HG03039 (cell line): ENCODE results near the gene UBE2N.

Source experiments
- ATAC-seq: cut with Tn5 transposase; IDR thresholded peaks from one replicate; pipeline ENCODE4 v1.9.1; 2021; ENCODE audit warnings: mild to moderate bottlenecking, moderate library complexity; ENCODE audit not compliant: unreplicated experiment

Gene UBE2N, protein sequence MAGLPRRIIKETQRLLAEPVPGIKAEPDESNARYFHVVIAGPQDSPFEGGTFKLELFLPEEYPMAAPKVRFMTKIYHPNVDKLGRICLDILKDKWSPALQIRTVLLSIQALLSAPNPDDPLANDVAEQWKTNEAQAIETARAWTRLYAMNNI

GRCh38 chr12:93441617-93442410 is at the start of gene UBE2N:
TSS of gene UBE2N (minus strand) at chr12:93441947. CDS start at chr12:93441884, 63 bp downstream.
- ATAC-seq = peak; percentile 72

- ATAC-seq = no peak
Measured at GRCh38 chr12:93484315-93484981, 42.7 kb upstream of the UBE2N start.

DNA sequence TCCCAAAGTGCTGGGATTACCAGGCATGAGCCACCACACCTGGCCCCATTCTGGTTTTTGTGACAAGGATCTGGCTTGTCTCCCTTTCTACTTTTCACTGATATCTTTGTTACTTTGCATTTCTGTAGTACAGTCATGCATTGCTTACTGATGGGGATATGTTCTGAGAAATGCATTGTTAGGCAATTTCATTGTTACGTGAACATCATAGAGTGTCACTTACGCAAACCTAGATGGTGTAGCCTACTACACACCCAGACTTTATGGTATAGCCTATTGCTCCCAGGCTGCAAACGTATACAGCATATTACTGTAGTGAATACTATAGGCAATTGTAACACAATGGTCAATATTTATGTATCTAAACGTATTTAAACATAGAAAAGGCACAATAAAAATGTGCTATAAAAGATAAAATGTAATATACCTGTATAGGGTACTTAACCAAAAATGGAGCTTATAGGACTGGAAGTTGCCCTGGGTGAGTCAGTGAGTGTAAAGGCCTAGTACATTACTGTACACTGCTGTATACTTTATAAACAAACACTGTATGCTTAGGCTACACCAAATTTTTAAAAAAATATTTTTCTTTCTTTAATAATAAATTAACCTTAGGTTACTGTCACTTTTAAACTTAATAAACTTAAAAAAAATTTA is 41.5 kb upstream of the UBE2N start:
- no peak for ATAC-seq

DNA sequence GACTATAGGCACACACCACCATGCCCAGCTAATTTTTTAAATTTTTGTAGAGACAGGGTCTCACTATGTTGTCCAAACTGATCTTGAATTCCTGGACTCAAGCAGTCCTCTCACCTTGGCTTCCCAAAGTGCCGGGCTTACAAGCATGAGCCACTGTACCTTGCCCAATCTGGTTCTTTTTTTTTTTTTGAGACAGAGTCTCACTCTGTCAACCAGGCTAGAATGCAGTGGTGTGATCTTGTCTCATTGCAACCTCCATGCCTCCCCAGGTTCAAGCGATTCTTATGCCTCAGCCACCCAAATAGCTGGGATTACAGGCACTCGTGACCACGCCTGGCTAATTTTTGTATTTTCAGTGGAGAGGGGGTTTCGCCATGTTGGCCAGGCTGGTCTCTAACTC is 41.0 kb upstream of the UBE2N start:
- ATAC-seq = no peak

DNA sequence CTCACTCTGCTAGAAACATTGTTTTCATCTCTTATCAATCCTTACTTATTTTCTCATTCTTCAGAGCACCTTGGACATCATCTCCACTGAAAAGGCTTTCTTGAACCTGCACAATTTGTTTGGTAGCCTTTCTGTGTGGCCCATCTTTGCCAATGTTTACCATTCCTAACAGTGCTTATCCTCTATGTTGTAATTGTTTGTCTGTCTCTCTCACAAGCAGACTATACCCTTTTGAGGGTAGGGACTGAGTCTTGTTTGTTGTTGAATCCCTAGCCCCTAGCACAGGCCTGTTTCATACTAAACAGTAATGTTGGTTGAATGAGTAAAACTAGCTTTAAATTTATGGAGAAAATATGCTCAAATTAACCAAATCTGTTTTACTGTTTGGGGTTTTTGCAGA is 34.8 kb upstream of the UBE2N start:
- ATAC-seq = no peak

DNA sequence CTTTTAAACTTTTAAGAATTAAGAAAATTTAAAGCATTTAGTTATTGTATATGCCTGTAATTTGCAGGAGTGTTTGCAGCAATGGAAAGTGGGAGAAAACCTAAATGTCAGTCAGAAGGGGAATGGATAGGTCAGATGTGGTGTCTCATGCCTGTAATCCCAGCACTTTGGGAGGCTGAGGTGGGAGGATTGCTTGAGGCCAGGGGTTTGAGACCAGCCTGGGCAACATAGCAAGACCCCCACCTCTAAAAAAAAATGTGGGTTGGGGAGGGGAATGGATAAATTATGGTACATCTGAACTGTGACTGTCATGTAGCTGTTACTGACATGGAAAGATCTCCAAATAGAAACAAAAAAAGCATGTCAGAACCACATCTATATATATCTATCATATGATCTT is 27.6 kb upstream of the UBE2N start:
- ATAC-seq = no peak

DNA sequence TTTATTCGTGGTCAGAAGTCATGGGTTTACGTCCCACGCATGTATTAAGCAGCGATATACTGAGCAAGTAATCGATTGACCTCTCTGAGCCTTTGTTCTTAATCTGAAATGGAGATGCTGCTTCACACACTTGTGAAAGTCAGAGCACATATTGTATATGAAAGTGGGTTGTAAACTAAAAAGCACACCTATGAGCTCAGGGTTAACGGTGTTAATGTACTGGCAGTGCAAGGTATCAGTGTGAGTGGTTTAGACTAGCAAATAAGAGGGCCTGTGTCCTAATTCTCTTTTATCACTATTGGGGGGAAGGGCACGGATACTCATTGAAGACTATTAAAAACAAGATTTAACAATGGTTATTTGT is 26.2 kb upstream of the UBE2N start:
- peak; percentile 2 for ATAC-seq

DNA sequence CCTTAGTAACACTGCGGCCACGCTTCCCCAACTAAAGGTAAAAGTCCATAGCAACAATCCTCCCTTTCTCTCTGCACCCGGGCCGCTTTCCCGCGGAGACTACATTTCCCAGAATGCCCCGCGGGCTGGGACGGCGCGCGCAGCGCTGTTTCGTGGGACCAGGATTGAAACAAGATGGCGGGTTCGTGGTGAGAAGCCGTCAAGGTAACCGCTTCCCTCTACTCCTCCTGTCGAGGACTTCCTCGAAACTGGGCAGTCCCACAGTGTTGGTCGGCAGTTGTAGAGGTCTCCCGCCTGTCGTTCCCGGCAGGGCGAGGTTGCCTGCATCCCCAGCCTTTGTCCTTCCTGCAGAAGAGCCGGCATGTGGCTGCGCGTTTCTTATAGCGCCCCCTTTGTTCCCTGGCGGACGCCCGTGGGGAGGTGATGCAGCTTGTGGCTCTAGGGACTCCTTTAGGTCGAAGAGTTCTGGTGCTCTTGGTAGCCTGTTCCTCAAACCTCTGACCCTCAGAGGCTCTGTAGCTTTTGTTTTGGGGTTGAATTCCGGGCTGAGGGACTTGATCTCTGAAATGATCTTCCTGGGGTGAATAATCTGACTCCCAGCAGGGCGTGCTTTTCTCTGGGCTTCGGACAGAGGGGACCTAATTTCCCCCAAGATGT is 25.7 kb upstream of the UBE2N start, which contains the start of gene MRPL42:
Gene MRPL42 (plus strand): TSS at position 164 of the 657 bp plus-strand sequence. CDS start 1,772 bp downstream, outside the sequence.
- ATAC-seq = peak; percentile 88

DNA sequence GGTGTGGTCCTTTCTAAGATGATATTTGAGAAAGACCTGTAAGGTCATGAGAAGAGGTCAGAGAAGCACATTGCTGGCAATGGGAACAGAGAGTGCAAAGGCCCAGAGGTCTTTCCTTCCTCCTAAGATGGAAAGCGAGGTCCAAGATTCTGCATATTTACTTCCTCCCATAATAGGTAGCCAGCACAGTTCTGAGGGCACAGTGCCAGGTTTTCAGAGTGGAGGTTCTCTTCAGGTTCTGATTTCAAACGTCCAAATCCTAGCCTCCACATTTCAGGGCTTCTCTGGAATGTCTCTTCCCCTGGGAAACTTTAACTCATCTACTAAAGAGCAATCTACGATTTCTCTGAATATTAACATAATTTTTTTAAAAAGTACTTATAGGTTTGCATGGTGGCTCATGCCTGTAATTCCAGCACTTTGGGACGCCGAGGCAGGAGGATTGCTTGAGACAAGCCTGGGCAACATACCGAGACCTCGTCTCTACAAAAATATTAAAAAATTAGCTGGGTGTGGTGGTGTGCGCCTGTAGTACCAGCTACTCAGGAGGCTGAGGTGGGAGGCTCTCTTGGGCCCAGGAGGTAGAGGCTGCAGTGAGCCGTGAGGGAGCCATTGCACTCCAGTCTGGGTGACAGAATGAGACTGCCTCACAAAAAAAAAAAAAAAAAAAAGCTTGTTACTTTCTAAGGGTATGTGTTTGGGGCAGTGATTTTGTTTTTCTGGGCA is 25.0 kb upstream of the UBE2N start:
- ATAC-seq = no peak

DNA sequence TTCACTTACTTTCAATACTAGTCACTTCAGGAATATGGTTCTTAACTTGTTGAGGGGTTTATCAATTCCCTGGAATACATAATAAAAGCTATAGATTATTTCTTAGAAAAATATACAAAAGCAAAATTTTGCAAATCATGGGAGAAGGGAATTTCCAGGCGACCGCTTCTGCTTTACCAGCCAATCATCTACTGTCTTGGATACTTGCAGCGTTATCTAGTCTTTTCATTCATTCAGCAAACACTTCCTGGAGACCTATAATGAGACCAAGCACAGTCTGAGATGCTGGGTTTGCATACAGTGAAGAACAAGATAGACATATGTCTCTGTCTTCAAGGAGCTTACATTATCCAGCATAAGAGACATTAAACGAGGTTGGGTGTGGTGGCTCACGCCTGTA is 24.1 kb upstream of the UBE2N start:
- ATAC-seq = no peak

DNA sequence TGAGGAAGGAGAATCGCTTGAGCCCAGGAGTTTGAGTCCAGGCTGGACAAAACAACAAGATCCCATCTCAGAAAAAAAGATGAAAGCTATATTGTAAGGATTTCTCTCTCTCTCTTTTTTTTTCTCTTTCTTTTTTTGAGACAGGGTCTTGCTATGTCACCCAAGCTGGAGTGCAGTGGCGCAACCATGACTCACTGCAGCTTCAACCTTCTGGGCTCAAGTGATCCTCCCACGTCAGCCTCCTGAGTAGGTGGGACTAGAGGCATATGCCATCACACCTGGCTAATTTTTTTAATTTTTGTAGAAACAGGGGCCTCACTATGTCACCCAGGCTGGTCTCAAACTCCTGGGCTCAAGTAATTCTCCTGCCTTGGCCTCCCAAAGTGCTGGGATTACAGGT is 19.8 kb upstream of the UBE2N start:
- no peak for ATAC-seq

GRCh38 chr12:93460902-93461301 is 19.2 kb upstream of the UBE2N start:
- ATAC-seq = no peak

DNA sequence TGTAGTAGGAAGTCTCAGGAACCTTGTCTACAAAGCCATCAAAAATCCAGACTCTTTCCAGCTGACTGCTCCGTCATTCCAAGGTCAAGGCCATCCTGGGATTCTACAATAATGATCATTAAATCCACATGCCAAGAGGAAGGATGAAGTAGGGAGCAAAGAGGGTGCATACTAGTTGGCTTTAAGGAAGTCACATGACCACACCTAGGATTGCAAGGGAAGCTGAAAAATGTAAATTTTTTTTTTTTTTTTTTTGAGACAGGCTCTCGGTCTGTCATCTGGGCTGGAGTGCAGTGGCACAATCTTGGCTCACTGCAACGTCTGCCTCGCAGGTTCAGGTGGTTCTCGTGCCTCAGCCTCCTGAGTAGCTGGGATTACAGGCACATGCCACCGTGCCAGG is 18.3 kb upstream of the UBE2N start:
- ATAC-seq = no peak

GRCh38 chr12:93459097-93459496 is 17.4 kb upstream of the UBE2N start:
- no peak for ATAC-seq

GRCh38 chr12:93456077-93456476 is 14.3 kb upstream of the UBE2N start:
- no peak for ATAC-seq

DNA sequence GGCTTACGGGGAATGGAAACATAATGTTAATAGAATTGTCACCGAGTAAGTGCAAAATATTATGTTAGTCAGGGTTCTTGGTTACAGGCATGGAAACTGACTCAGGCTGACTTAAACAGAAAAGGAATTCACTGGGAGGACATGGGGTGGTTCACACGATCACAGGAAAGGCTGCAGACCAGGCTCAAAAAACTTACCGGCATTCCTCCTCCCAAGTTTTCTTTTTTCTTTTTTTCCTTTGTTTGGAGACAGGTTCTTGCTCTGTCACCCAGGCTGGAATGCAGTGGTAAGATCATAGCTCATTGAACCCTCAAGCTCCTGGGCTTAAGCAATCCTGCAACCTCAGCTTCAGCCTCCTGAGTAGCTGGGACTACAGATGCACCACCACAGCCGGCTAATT is 11.9 kb upstream of the UBE2N start:
- ATAC-seq = no peak

GRCh38 chr12:93451423-93452158 is 9.8 kb upstream of the UBE2N start:
- ATAC-seq = no peak

- ATAC-seq = no peak
Measured at GRCh38 chr12:93449277-93449676, 7.5 kb upstream of the UBE2N start.

GRCh38 chr12:93448796-93449195 is 7.0 kb upstream of the UBE2N start:
- no peak for ATAC-seq
